ENCODE data around the gene DMAP1.

The DMAP1 gene

DNA sequence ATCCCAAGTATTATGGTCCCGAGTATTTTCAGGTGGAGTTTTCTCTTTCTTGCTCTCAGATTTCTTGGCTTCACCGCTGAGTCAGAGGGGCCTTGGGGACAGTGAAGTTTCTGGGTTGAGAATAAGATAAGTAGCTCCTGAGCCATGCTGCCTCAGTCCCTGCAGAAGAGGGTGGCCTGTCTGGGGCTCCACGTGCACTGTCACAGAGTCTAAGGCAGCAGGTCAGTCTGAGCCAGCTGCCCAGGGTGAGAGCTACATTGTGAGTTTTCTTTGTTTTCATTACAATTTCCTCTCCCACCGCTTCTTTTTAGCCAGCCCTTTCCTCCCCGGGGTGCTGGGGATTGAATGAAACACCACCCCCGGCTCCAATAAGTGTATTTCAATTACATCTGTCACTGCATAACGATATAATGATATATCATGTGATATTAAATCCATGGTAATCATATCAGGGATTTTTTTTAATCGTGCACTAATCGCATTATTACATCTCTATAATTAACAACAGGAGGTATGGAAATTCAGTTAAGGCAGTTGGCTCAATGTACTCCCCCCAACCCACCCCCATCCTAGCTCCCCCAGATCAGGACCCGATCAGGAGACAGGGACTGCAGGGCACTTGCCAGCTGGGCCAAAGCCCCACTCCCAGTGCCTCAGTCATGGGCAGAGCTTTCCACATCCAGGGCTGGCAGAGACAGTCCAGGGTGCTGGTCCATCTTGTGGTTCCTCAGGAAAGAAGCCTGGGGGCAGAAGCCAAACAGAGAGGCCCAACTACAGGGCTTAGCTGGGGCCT lies 43.7 kb downstream of the DMAP1 start:
- no peak for DNase-seq

DNA sequence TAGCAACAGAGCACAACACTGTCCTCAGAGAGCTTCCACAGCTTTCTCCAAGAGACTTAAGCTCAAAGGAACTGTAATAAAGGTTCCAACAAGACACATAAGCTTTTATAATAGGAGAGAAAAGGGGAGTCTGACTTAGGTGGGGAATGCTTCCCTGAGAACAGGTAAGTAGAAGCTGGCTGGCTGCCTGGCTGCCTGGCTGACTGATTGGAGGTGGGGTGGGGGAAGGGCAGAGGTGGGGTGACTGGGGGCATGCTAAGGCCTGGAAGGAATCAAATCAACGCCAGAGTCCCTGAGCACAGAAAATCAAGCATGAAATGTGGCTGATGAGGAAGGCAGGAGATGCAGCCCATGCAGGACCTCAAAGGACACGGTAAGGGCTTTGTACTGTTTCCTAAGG lies 45.8 kb downstream of the DMAP1 start:
- no peak for DNase-seq

DNA sequence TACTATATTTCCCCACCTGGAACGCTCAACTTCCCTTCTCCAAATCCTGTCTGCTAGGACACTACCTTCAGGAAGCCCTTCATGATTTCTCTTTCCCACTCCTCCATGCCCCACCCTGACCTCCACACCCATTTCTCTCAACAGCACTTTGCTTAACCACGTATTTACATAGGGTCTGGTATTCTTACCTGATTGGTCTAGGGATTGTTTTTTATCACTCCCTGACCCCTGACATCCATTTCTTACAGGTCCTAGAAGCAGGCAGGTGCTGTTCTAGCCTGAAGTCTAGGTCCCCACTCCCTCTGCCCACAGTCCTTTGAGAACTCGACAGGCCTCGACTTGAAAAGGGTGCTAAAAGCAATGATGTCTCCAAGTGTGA lies 47.5 kb downstream of the DMAP1 start:
- no peak for DNase-seq

DNA sequence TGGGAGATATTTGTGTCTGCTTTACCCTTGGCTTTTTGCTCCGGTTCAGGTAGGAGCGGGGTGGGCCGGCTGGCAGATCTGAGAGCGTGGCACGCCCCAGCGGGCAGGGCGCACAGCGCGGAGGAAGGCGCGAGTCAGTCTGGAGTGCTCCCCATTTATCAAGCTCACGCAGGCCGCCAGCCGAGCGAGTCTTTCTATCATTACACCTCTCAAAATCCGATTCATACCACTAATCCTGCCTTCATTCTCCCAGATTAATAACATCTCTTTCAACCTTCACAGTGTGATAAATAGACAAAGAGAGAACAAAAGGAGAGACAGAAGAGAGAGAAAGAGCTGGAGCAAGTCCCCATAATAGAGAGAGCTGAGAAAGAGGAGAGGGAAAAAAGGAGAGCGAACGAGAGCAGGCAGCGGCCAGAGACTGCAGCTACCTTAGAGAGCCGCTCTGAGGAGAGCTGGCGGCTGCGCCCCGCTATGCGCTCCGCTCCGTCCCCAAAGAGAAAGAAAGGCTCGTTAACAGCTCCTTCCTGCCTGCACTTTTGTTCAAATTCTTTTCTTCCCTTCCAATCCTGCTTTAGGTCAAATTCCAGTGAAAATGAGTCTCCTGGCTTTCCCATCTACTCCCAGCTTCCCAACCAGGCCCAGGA lies 48.0 kb downstream of the DMAP1 start:
- DNase-seq = no peak

DNA sequence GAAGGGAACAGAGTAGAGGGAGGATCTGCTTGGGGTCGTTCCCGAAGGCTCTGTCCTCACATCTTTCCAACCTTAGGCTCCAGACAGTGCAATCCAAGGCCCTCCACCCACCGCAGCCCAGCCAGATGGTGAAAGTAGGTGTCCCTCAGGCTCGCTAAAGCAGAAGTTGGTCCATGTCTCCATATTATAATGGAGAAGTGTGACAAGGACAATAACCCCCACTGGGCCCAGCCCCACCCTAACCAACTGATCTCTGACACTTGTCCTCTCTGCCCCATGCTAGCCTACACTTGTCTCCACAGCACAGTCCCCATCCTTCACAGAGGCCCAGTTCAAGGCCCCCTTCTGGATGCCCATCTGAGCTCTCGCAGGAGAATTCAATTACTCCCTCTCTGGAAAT lies 48.7 kb downstream of the DMAP1 start:
- no peak for DNase-seq

DNA sequence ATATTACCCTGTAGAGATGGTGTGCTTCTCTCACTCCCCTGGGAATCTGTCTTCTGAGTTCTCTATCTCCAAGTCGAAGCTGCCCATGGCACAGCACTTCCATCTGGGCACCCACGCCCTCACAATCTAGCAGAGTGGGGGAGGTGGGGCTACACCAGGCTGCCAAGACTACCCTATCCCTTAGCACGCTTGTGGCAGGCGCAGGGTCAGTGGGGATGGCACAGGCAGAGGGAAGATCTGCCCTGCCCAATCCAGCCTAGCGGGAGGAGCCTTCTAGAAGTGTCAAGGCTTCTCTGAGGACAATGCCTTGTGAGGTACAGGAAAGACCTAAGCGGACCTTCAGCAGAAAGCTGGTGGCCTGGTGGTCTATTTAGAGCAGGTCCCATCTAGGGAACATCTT lies 49.1 kb downstream of the DMAP1 start:
- DNase-seq = no peak

DNA sequence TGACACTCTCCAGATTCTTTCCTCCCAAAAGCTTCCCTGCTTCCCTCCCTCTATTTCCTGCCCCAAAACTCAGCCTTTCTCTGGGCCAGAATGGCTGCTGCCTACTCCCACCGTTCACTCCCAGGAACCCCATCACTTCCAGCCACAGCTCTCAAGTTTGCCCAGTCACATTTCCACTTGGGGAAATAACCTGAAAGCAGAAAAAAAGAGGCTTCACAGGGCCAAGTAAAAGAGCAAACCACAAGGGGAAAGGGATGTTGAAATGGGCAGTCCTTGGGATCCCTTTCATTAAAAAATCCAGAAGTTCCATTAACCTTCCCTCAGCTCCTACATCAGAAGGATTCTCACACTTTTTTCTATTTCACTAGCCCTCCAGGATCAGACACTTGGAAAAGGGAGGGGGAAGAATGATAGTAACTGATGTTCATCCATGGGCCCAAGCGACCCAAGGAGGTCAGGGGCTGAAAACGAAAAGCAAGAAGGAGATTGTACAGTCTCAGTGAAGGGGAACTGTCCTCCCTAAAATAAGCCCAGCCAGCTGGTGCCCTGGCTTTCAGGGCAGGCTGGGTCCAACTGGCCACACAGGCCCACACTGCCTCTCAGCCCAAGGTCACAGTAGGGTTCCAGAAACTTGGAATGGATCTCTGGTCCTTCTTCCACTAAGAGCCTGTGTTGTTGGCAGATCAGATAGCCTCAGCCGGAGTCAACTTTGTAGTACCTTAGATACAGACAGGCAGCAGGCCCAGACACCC lies 49.7 kb downstream of the DMAP1 start:
- DNase-seq = no peak

DNA sequence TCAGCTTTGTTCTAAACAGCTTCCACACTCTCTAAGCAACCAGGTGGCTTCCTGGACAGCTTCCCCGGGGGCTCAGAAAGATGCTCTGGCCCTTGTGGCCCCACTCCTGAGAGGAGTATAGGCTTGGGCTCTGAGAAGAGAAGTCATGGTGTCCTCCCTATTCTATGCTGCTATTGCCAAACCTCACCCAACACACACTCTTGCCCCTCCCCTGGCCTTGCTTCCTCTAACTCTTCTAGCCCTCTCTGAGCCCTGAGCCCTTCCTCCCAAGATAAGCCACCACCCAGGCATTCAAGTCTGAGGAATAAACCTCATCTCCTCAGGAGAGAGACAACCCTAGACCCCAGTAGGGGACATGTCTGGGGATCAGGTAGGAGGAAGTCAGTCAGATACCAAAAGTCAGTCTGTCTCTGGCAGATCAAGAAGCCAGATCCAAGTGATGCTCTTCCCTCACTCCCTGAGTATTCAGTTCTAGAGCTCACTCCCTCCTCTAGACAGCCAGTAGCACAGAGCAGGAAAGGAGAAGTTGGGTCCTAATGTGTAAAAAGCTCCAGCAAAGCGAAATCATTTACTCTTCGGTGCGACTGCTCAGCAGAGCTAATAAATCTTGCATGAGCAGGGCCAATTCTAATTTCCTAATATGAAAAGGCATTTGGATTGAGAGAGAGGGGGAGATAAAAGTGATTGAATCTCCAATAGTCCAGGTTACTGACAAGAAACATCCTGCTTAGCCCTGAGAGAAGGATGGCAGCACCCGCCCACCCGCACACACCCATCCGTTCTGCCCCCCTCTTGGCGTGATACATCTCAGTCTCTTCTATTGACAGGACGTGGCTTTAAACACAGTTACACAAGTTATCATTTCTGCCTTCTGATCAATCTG lies 50.5 kb downstream of the DMAP1 start:
- no peak for DNase-seq

DNA sequence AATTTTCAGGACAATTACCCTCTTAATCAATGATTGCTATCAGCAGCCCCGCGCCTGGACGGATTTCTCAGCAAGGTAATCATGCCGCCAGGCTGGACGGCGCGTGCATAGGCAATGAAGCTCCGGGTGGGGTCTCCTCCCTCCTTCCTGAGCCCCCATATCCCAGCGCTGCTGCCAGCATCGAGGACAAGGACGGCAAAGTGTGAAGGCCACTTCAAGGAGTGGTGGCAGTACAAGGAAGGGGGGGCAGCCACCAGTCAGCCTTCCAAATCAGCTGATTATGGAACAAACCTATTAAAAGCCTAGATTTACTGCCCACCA lies 51.1 kb downstream of the DMAP1 start:
- DNase-seq = no peak

DNA sequence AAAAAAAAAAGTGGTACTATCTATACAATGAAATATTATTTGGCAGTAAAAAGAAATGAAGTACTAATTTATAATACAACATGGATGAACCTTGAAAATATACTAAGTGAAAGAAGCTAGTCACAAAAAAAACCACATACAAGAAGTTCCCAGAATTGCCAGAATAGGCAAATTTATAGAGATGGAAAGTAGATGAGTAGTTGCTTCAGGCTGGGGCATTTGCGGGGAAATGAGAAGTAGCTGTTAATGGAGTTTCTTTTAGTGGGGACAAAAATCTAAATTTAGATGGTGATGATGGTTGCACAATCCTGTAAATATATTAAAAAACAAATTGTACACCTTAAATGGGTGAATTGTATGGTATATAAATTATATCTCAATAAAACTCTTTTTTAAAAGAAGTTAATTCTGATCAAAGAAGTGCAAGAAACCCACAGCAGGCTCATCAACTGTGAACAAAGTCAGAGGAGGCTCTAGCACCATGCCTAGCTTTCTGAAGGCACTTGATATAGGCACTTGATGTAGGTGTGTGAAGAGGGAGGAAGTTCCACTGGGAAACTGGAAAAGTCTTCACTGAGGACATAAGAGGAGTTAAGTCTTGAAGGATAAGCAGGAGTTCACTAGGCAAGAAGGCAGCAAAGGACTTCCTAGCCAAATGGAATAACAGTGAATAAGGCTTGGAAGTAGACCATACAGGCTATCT lies 52.5 kb downstream of the DMAP1 start:
- DNase-seq = no peak

DNA sequence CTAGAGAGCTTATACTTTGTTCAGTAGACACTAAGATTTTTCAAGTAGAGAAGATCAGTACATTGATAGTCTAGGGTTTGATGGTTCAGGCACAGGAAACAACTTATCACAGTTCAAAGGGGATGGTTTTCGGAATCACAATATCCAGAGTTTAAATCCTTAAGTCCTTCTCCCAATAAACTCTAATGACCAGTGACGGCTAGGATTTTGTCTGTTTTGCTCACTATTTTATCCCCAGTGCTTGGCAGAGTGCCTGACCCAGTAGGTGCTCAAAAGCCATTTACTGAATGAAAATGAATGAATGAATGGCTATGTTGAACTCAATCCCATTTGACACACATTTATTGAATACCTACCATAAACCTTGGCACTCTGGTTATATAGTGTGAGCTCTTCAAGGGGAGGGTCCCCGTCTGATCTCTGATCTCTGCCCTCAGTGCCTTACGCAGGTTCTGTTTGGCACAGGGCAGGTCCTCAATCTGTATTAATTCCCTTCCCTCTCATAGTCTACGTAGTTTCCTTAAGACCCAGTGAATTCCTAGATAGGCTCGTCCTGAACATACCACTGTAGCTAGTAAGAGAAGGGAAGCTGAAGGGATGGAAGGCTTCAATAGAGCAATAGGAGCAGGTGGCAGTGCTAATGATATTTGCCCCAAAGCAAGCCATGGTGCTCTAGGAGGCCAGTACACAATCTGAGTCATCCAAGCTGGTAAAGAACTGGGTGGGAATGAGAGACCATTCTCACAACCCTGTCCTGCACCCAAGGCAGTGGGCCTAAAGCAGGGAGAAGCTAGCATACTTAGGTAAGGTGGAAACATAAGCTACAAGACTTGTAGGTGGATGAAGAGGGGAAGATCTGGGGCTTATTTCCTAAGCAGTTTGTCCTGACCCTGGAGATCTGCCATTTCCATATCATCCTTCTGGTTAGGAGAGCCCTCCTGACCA lies 53.4 kb downstream of the DMAP1 start:
- DNase-seq = no peak

DNA sequence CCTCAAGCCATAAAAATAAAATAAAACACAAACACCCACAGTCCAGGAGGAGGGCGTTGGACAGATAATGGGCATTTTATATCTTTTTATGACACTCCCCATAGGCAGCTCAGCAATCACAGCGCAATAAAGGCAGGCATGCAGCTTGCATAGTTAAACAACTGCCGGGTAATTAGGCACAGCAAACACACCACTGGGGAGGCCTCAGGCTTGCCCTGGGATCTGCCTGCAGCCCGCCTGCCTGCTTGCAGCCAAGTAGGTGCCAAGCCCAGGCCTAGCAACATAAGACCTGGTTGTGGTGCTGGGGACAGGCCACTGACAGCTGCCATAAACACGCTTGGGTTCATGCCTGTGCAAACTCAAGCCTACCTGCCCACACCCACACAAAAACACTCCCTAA lies 54.2 kb downstream of the DMAP1 start:
- DNase-seq = no peak

DNA sequence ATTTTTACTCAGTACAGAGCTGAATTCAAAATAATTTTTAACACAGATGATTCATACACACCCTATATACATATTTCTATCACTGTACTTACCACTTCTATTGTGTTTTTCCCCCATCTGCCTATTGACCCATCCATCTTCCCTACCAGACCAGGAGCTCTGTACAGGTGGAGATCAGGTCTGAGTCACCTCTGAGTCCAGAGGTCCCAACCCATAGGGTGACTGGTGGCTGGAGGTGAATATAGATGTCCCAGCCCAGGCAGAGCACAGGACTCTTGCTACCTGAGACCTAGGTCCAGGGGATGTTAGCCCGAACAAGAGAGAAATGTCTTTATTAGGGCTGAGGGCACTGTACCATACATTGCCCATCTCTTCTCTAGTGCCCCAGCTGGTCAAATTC lies 54.8 kb downstream of the DMAP1 start:
- DNase-seq = no peak

Measured in NK-92 treated with Interleukin-12 subunit alpha and Interleukin-12 subunit beta, amount 100 ng/mL, for 24 hours (cell line).